OCI-LY7 (cell line): ENCODE results near the gene GOLGA5. TPM values are rescaled to one million over a fixed set of nuclear protein-coding genes. Genes with fewer than 3 reads are reported as not detected.

Experiments used
- BruUV-seq: library from RNA; stranded (reverse); fragments of 400-500 nt; replicated peaks from 2 replicates; lab custom pipeline; 2021; lab: Mats Ljungman, UMichigan
- CTCF ChIA-PET: fragments of 300-600 bp; sonication (Branson Sonifier 250); formaldehyde crosslinking; loops from one replicate; lab custom pipeline; 2022; ENCODE audit warnings: antibody characterized with exemption; ENCODE audit not compliant: unreplicated experiment; lab: Charles Lee
- POLR2A ChIA-PET: fragments of 300-600 bp; sonication (Branson Sonifier 250); formaldehyde crosslinking; loops from one replicate; lab custom pipeline; 2022; ENCODE audit warnings: antibody characterized with exemption; lab: Charles Lee
- DNase-seq: peaks from one replicate; pipeline ENCODE4 v3.0.0-alpha.2; 2015; ENCODE audit warnings: low spot score
- H2AFZ ChIP-seq: fragments of 200-600 bp; sonication (generic), shearing (Covaris generic); 2 replicates; pipeline ENCODE4 v1.6.1; 2014; ENCODE audit warnings: mild to moderate bottlenecking, antibody characterized with exemption, low read length, moderate library complexity
- H3K27ac ChIP-seq: fragments of 200-600 bp; sonication (generic); 2 replicates; pipeline ENCODE4 v1.5.1; 2014; ENCODE audit warnings: mixed run types, low read depth, mild to moderate bottlenecking, moderate library complexity, low read length, inconsistent platforms; ENCODE audit not compliant: poor library complexity, severe bottlenecking
- H3K36me3 ChIP-seq: fragments of 200-600 bp; sonication (generic); 2 replicates; pipeline ENCODE4 v1.6.1; 2014; ENCODE audit warnings: mild to moderate bottlenecking, antibody characterized with exemption, low read length, moderate library complexity, mixed read lengths; ENCODE audit not compliant: insufficient read depth
- H3K4me1 ChIP-seq: fragments of 200-600 bp; sonication (generic); 2 replicates; pipeline ENCODE4 v1.5.1; 2014; ENCODE audit warnings: mild to moderate bottlenecking, low read length; ENCODE audit not compliant: insufficient read depth, poor library complexity, severe bottlenecking
- H3K4me2 ChIP-seq: fragments of 200-600 bp; sonication (generic); 2 replicates; pipeline ENCODE4 v1.6.1; 2014; ENCODE audit warnings: mild to moderate bottlenecking, low read length
- H3K4me3 ChIP-seq: fragments of 200-600 bp; sonication (generic); 2 replicates; pipeline ENCODE4 v1.5.1; 2014; ENCODE audit warnings: mild to moderate bottlenecking, low read depth, low read length; ENCODE audit not compliant: poor library complexity, severe bottlenecking
- H3K79me2 ChIP-seq: fragments of 200-600 bp; sonication (generic); 2 replicates; pipeline ENCODE4 v1.6.1; 2016; ENCODE audit warnings: low read depth, mild to moderate bottlenecking, low read length, moderate library complexity, mixed read lengths; ENCODE audit not compliant: insufficient read depth
- H3K9me2 ChIP-seq: fragments of 200-600 bp; sonication (generic); 2 replicates; pipeline ENCODE4 v1.6.1; 2016; ENCODE audit warnings: mild to moderate bottlenecking, low read length, mixed read lengths; ENCODE audit not compliant: insufficient read depth
- H3K9me3 ChIP-seq: fragments of 200-600 bp; sonication (generic); 2 replicates; pipeline ENCODE4 v1.6.1; 2014; ENCODE audit warnings: mild to moderate bottlenecking, mixed run types, low read length, mixed read lengths
- H4K20me1 ChIP-seq: fragments of 200-600 bp; sonication (generic); 2 replicates; pipeline ENCODE4 v1.6.1; 2014; ENCODE audit warnings: mild to moderate bottlenecking, antibody characterized with exemption, low read length, moderate library complexity, mixed read lengths; ENCODE audit not compliant: insufficient read depth
- EZH2phosphoT487 ChIP-seq: fragments of 200-600 bp; sonication (generic); IDR thresholded peaks from 2 replicates; pipeline ENCODE4 v1.6.1; 2018; ENCODE audit warnings: low read depth, borderline replicate concordance, mild to moderate bottlenecking, mixed run types, antibody characterized with exemption, low read length, moderate library complexity, mixed read lengths
- intact Hi-C: fragments of 100-400 bp; cut with micrococcal nuclease; formaldehyde crosslinking; loops from one replicate; pipeline ENCODE4 v1.10.0; 2022; ENCODE audit not compliant: unreplicated experiment
- total RNA-seq, 2 experiments: library from RNA; depleted of rRNA in 1 of 2; stranded (reverse); fragments of >200 nt in 1 of 2; shearing (Covaris generic) in 1 of 2; gene quantifications; 2 replicates each; pipeline ENCODE4 v1.2.3, GENCODE V29; 2014 to 2022
- TF ChIP-seq, protein P1 (sequence below): fragments of 200-600 bp; sonication (generic); conservative IDR thresholded peaks from 2 replicates; pipeline ENCODE4 v1.5.1; 2014; ENCODE audit warnings: mild to moderate bottlenecking, antibody characterized with exemption, low read length, moderate library complexity, mixed read lengths

Gene GOLGA5
- total RNA-seq, 2 experiments from 2014 or later = 13.3 to 19.8 TPM

DNA sequence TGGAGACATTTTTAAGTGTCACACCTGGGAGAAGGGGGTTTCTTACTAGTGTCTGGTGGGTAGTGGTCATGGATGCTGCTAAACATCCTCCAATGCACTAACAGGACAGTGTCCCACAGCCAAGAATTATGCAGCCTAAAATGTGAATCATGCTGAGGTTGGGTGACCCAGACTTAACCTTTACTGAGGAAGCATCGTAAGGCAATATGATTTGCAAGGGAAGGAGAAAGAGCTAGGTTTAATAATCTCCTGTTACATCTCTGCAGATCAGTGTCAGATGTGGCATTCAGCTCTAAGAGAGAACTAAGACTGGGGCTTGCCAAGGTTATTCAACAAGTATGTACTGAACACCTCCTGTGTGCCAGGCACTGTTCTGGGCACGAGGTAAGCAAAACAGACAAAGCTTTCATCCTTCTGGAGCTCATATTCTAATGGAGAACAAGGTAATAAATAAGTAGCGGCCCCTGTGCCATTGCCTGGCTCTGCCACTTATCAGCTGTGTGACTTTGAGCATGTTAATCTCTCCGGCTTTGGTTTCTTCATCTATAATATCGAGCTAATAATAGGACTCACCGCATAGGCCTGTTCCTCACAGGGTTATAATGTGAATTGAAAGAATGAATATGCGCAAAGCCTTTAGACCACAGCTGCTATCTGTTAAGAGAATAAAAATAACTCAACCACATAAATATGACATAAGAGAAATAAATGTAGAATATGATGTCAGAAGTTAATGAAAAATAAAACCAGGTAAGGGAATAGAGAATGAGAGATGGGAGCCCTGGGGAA is 13.5 kb upstream of the GOLGA5 start:
- Histone ChIP-seq H3K9me3 (no peaks in the 10 kb centered on the region), H3K4me2 (no peak overlapping the region), H3K79me2 (no peaks in the 10 kb centered on the region), H3K4me1 (peaks cover 14% of the 10 kb centered on the region), H4K20me1 (no peaks in the 10 kb centered on the region), H3K9me2 (no peaks in the 10 kb centered on the region), H2AFZ (no peak overlapping the region), H3K36me3 (no peaks in the 10 kb centered on the region), H3K27ac (no peak overlapping the region), H3K4me3 (no peak overlapping the region)
- TF ChIP-seq, protein P1, sequence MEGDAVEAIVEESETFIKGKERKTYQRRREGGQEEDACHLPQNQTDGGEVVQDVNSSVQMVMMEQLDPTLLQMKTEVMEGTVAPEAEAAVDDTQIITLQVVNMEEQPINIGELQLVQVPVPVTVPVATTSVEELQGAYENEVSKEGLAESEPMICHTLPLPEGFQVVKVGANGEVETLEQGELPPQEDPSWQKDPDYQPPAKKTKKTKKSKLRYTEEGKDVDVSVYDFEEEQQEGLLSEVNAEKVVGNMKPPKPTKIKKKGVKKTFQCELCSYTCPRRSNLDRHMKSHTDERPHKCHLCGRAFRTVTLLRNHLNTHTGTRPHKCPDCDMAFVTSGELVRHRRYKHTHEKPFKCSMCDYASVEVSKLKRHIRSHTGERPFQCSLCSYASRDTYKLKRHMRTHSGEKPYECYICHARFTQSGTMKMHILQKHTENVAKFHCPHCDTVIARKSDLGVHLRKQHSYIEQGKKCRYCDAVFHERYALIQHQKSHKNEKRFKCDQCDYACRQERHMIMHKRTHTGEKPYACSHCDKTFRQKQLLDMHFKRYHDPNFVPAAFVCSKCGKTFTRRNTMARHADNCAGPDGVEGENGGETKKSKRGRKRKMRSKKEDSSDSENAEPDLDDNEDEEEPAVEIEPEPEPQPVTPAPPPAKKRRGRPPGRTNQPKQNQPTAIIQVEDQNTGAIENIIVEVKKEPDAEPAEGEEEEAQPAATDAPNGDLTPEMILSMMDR = no peak
- TF ChIP-seq EZH2phosphoT487 = no peak
- BruUV-seq = no TSS peak
- no peak for DNase-seq
- CTCF ChIA-PET = interaction anchor here (0.7 to 1.0 kb wide), 2 partner anchors 32 to 94 kb away, joined by 3 to 4 read pairs; no protein-coding TSS in a partner anchor
- POLR2A ChIA-PET = interaction anchor here (0.6 to 1.2 kb wide), 6 partner anchors 33 to 1250 kb away, joined by 3 to 4 read pairs (median 3); no protein-coding TSS in a partner anchor
- intact Hi-C loops = no loop called here

DNA sequence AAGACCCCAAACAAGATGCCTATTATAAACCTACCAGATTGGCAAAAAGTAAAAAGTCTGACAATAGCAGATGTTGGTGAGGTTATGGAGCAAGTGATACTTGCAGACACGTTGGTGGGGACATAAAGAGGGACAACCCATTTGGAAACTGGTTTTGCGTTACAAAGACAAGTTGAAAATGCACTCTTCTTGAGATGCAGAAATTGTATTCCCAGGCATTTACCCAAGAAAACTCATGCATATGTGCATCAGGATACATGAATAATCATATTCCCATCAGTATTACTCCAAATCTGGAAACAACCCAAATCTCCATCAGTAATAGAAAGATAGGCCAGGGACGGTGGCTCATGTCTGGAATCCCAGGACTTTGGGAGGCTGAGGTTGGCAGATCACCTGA is 12.8 kb upstream of the GOLGA5 start:
- ChIA-PET POLR2A (interaction anchor here (0.6 to 1.1 kb wide), 2 partner anchors 92 to 760 kb away, joined by 4 read pairs; no protein-coding TSS in a partner anchor), CTCF (no interaction called here)
- H3K4me3 ChIP-seq = no peak overlapping the region
- H3K36me3 ChIP-seq = no peaks in the 10 kb centered on the region
- H3K9me2 ChIP-seq = no peaks in the 10 kb centered on the region
- intact Hi-C loops = no loop called here
- no peaks in the 10 kb centered on the region for H3K79me2 ChIP-seq
- H3K9me3 ChIP-seq = no peaks in the 10 kb centered on the region
- H3K4me2 ChIP-seq = no peak overlapping the region
- no peak for DNase-seq
- H3K27ac ChIP-seq = no peak overlapping the region
- no TSS peak for BruUV-seq
- no peak overlapping the region for H2AFZ ChIP-seq
- H3K4me1 ChIP-seq = peaks cover 10% of the 10 kb centered on the region
- TF ChIP-seq EZH2phosphoT487 = no peak
- TF ChIP-seq, protein P1 = no peak
- H4K20me1 ChIP-seq = no peaks in the 10 kb centered on the region
